Measurements from ENCODE around the gene HDGF. TPM values are rescaled to one million over a fixed set of nuclear protein-coding genes. Genes with fewer than 3 reads are reported as not detected.

HDGF gene
- total and polyA plus RNA-seq, 2 experiments from 2014 or later: 106 to 251 TPM

DNA sequence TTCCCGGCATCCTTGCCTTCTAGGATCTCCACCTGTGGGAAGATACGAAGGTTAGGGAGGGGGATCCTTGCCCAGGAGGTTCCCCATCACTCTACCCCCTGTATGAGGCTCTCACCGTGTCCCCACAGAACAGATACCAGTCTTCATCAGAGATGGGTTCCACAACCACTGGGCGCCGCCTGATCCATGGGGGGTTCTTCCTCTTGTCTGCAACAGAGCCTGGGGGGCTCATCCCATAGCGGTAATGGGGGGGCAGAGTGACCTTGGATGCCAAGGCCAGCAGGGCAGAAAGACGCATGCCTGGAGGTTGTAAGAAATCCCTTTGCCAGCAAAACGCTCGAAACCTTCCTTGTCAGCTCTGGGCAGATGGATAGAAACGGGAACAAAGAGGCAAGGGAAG is 13.1 kb downstream of the HDGF start:
- Mint-ChIP-seq H3K4me3 (no peak overlapping the region; the same call in 2 of the 3 replicates), H3K36me3 (ENCODE audit: low read depth) (peaks cover 34% of the 10 kb centered on the region), H3K9me3 (no peaks in the 10 kb centered on the region), H3K4me1 (peaks cover 12% of the 10 kb centered on the region), H3K27me3 (ENCODE audit: insufficient read depth, low read depth, poor library complexity) (peaks cover 18% of the 10 kb centered on the region), H3K27ac (no peak overlapping the region)
- ATAC-seq (no peak), DNase-seq (ENCODE audit: low spot score) (no peak)
- H4K20me1 ChIP-seq (replicated peaks; ENCODE audit: insufficient read depth): no peaks in the 10 kb centered on the region
- peaks cover 25% of the 10 kb centered on the region for H3K4me1 ChIP-seq (ENCODE audit: insufficient read depth)
- H3K9me2 ChIP-seq (ENCODE audit: insufficient read depth): no peaks in the 10 kb centered on the region
- TF ChIP-seq ETS1 (IDR thresholded peaks at IDR 0.05): no peak
- TF ChIP-seq, protein P1, sequence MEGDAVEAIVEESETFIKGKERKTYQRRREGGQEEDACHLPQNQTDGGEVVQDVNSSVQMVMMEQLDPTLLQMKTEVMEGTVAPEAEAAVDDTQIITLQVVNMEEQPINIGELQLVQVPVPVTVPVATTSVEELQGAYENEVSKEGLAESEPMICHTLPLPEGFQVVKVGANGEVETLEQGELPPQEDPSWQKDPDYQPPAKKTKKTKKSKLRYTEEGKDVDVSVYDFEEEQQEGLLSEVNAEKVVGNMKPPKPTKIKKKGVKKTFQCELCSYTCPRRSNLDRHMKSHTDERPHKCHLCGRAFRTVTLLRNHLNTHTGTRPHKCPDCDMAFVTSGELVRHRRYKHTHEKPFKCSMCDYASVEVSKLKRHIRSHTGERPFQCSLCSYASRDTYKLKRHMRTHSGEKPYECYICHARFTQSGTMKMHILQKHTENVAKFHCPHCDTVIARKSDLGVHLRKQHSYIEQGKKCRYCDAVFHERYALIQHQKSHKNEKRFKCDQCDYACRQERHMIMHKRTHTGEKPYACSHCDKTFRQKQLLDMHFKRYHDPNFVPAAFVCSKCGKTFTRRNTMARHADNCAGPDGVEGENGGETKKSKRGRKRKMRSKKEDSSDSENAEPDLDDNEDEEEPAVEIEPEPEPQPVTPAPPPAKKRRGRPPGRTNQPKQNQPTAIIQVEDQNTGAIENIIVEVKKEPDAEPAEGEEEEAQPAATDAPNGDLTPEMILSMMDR (conservative IDR thresholded peaks at IDR 0.05; ENCODE audit: low read depth in 2 of 2): no peak
- TF ChIP-seq EZH2phosphoT487 (IDR thresholded peaks at IDR 0.05; ENCODE audit: unreplicated experiment): no peak
- TF ChIP-seq, protein P2, sequence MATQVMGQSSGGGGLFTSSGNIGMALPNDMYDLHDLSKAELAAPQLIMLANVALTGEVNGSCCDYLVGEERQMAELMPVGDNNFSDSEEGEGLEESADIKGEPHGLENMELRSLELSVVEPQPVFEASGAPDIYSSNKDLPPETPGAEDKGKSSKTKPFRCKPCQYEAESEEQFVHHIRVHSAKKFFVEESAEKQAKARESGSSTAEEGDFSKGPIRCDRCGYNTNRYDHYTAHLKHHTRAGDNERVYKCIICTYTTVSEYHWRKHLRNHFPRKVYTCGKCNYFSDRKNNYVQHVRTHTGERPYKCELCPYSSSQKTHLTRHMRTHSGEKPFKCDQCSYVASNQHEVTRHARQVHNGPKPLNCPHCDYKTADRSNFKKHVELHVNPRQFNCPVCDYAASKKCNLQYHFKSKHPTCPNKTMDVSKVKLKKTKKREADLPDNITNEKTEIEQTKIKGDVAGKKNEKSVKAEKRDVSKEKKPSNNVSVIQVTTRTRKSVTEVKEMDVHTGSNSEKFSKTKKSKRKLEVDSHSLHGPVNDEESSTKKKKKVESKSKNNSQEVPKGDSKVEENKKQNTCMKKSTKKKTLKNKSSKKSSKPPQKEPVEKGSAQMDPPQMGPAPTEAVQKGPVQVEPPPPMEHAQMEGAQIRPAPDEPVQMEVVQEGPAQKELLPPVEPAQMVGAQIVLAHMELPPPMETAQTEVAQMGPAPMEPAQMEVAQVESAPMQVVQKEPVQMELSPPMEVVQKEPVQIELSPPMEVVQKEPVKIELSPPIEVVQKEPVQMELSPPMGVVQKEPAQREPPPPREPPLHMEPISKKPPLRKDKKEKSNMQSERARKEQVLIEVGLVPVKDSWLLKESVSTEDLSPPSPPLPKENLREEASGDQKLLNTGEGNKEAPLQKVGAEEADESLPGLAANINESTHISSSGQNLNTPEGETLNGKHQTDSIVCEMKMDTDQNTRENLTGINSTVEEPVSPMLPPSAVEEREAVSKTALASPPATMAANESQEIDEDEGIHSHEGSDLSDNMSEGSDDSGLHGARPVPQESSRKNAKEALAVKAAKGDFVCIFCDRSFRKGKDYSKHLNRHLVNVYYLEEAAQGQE (IDR thresholded peaks at IDR 0.05; ENCODE audit: unreplicated experiment): no peak
- no peak for TF ChIP-seq EZH2 (IDR thresholded peaks at IDR 0.05; ENCODE audit: low read depth, unreplicated experiment)
- TF ChIP-seq, protein P3, sequence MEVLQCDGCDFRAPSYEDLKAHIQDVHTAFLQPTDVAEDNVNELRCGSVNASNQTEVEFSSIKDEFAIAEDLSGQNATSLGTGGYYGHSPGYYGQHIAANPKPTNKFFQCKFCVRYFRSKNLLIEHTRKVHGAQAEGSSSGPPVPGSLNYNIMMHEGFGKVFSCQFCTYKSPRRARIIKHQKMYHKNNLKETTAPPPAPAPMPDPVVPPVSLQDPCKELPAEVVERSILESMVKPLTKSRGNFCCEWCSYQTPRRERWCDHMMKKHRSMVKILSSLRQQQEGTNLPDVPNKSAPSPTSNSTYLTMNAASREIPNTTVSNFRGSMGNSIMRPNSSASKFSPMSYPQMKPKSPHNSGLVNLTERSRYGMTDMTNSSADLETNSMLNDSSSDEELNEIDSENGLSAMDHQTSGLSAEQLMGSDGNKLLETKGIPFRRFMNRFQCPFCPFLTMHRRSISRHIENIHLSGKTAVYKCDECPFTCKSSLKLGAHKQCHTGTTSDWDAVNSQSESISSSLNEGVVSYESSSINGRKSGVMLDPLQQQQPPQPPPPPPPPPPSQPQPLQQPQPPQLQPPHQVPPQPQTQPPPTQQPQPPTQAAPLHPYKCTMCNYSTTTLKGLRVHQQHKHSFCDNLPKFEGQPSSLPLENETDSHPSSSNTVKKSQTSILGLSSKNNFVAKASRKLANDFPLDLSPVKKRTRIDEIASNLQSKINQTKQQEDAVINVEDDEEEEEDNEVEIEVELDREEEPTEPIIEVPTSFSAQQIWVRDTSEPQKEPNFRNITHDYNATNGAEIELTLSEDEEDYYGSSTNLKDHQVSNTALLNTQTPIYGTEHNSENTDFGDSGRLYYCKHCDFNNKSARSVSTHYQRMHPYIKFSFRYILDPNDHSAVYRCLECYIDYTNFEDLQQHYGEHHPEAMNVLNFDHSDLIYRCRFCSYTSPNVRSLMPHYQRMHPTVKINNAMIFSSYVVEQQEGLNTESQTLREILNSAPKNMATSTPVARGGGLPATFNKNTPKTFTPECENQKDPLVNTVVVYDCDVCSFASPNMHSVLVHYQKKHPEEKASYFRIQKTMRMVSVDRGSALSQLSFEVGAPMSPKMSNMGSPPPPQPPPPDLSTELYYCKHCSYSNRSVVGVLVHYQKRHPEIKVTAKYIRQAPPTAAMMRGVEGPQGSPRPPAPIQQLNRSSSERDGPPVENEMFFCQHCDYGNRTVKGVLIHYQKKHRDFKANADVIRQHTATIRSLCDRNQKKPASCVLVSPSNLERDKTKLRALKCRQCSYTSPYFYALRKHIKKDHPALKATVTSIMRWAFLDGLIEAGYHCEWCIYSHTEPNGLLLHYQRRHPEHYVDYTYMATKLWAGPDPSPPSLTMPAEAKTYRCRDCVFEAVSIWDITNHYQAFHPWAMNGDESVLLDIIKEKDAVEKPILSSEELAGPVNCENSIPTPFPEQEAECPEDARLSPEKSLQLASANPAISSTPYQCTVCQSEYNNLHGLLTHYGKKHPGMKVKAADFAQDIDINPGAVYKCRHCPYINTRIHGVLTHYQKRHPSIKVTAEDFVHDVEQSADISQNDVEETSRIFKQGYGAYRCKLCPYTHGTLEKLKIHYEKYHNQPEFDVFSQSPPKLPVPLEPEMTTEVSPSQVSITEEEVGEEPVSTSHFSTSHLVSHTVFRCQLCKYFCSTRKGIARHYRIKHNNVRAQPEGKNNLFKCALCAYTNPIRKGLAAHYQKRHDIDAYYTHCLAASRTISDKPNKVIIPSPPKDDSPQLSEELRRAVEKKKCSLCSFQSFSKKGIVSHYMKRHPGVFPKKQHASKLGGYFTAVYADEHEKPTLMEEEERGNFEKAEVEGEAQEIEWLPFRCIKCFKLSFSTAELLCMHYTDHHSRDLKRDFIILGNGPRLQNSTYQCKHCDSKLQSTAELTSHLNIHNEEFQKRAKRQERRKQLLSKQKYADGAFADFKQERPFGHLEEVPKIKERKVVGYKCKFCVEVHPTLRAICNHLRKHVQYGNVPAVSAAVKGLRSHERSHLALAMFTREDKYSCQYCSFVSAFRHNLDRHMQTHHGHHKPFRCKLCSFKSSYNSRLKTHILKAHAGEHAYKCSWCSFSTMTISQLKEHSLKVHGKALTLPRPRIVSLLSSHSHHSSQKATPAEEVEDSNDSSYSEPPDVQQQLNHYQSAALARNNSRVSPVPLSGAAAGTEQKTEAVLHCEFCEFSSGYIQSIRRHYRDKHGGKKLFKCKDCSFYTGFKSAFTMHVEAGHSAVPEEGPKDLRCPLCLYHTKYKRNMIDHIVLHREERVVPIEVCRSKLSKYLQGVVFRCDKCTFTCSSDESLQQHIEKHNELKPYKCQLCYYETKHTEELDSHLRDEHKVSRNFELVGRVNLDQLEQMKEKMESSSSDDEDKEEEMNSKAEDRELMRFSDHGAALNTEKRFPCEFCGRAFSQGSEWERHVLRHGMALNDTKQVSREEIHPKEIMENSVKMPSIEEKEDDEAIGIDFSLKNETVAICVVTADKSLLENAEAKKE (CRISPR knock-in tag; IDR thresholded peaks at IDR 0.05): no peak
- TF ChIP-seq NANOG (IDR thresholded peaks at IDR 0.05; ENCODE audit: borderline replicate concordance): no peak
- no peak overlapping the region for H3K27ac ChIP-seq (ENCODE audit: low read depth)
- H3K4me3 ChIP-seq: no peak overlapping the region
- no peak overlapping the region for H2AFZ ChIP-seq
- H3K36me3 ChIP-seq (ENCODE audit: insufficient read depth): peaks cover 5% of the 10 kb centered on the region; the same call in 1 of the 2 replicates
- H3K4me2 ChIP-seq: no peak overlapping the region
- peaks cover 13% of the 10 kb centered on the region for H3F3A ChIP-seq (replicated peaks; ENCODE audit: low read depth)
- H3K79me2 ChIP-seq (replicated peaks; ENCODE audit: insufficient read depth): 0 out of 2 replicates have a peak, but pooled peaks cover 7% of the 10 kb centered on the region
- H3K27me3 ChIP-seq (ENCODE audit: insufficient read depth): no peaks in the 10 kb centered on the region

Data from GM23338 (cell line).